Endometrial microvascular endothelial cells (primary cell): Measurements from ENCODE around the gene CCDC74A. TPM values are rescaled to one million over a fixed set of nuclear protein-coding genes. Genes with fewer than 3 reads are reported as not detected.
"Not testable (repeated sequence)": the region's sequence is repeated elsewhere in the genome, so short reads cannot be mapped to it uniquely, and the experiment has no call there.

Source experiments
- in situ Hi-C: cut with HindIII; loops from 2 replicates; pipeline ENCODE4 v1.10.0; 2017; ENCODE audit warnings: low sequenced_read_pairs, low pct_unique_long_range_greater_than_20kb; ENCODE audit errors: inconsistent ontology term
- total RNA-seq: library from RNA; depleted of rRNA; stranded (reverse); fragments of >200 nt; gene quantifications from one replicate; pipeline ENCODE4 v1.2.3, GENCODE V29; 2015; ENCODE audit errors: inconsistent ontology term

CCDC74A gene
- 0.09 TPM for total RNA-seq

GRCh38 chr2:131527131-131528001, at the start of gene CCDC74A:
Gene CCDC74A (plus strand): TSS chr2:131527888. CDS start chr2:131527971, 83 bp downstream.
- in situ Hi-C loops: not testable (repeated sequence)

- in situ Hi-C loops: not testable (repeated sequence)
Observed at GRCh38 chr2:131478074-131478849, 49.4 kb upstream of the CCDC74A start.

- in situ Hi-C loops: not testable (repeated sequence)
Observed at GRCh38 chr2:131478850-131479461, 48.7 kb upstream of the CCDC74A start.

- in situ Hi-C loops: not testable (repeated sequence)
Observed at GRCh38 chr2:131480351-131480750, 47.3 kb upstream of the CCDC74A start.

GRCh38 chr2:131482506-131483155, 45.1 kb upstream of the CCDC74A start:
- in situ Hi-C loops: not testable (repeated sequence)

GRCh38 chr2:131483981-131484820, 43.5 kb upstream of the CCDC74A start:
- in situ Hi-C loops: not testable (repeated sequence)

- in situ Hi-C loops: not testable (repeated sequence)
Observed at GRCh38 chr2:131484906-131485460, 42.7 kb upstream of the CCDC74A start.

- in situ Hi-C loops: not testable (repeated sequence)
Observed at GRCh38 chr2:131486201-131486902, 41.3 kb upstream of the CCDC74A start.

- in situ Hi-C loops: no loop called here
Observed at GRCh38 chr2:131488306-131489205, 39.1 kb upstream of the CCDC74A start.

GRCh38 chr2:131490616-131491468, 36.8 kb upstream of the CCDC74A start:
- in situ Hi-C loops: not testable (repeated sequence)

GRCh38 chr2:131491469-131491836, 36.2 kb upstream of the CCDC74A start:
- in situ Hi-C loops: not testable (repeated sequence)

GRCh38 chr2:131492015-131492417, 35.7 kb upstream of the CCDC74A start, which contains the start of gene MZT2A:
Gene MZT2A (minus strand): TSS chr2:131492397. CDS start chr2:131492376, 21 bp downstream.
- in situ Hi-C loops: not testable (repeated sequence)

- in situ Hi-C loops: no loop called here
Observed at GRCh38 chr2:131492418-131493198, 35.1 kb upstream of the CCDC74A start.

GRCh38 chr2:131493199-131493968, 34.3 kb upstream of the CCDC74A start:
- in situ Hi-C loops: no loop called here
